ENCODE results near the gene PFDN5. TPM values are rescaled to one million over a fixed set of nuclear protein-coding genes. Genes with fewer than 3 reads are reported as not detected.

The PFDN5 gene
- total RNA-seq, 1 experiment from 2014 or later = 288 TPM

GRCh38 chr12:53252349-53252916 lies 42.9 kb upstream of the PFDN5 start:
- Histone ChIP-seq H3K27me3 (replicated peaks; ENCODE audit: insufficient read depth, low read depth, low read length, poor library complexity) (no peaks in the 10 kb centered on the region), H3K4me1 (ENCODE audit: insufficient read depth, low read length, poor library complexity, severe bottlenecking) (peaks cover 6% of the 10 kb centered on the region), H3K9me3 (ENCODE audit: low read depth, low read length, poor library complexity, severe bottlenecking) (no peaks in the 10 kb centered on the region), H3K36me3 (ENCODE audit: insufficient read depth, low read length, poor library complexity, severe bottlenecking) (no peaks in the 10 kb centered on the region), H3K4me3 (ENCODE audit: low read depth, low read length, poor library complexity, severe bottlenecking) (peak overlapping the region; percentile 82), H3K27ac (ENCODE audit: low read depth, low read length, poor library complexity, severe bottlenecking) (peak overlapping the region; percentile 68)
- ChIA-PET CTCF (no interaction called here), POLR2A (ENCODE audit: low non-redundant PET) (no interaction called here)
- TF ChIP-seq CTCF (conservative IDR thresholded peaks at IDR 0.05; ENCODE audit: low read depth, low read length) (no peak), EZH2 (IDR thresholded peaks at IDR 0.05; ENCODE audit: borderline replicate concordance, low read depth, low read length, poor library complexity, severe bottlenecking) (no peak)
- TSS peak; percentile 73 for BruUV-seq (replicated peaks)
- intact Hi-C loops (cut with micrococcal nuclease; ENCODE audit: unreplicated experiment) = no loop called here
- no peak for DNase-seq (ENCODE audit: low spot score)

DNA sequence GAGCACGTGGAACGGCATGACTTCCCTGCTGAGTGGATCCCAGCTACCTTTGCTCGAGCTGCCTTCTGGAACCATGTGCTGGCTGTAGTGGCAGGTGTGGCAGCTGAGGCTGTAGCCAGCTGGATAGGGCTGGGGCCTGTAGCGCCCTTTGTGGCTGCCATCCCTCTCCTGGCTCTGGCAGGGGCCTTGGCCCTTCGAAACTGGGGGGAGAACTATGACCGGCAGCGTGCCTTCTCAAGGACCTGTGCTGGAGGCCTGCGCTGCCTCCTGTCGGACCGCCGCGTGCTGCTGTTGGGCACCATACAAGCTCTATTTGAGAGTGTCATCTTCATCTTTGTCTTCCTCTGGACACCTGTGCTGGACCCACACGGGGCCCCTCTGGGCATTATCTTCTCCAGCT lies 42.0 kb upstream of the PFDN5 start:
- Histone ChIP-seq H3K27me3 (replicated peaks; ENCODE audit: insufficient read depth, low read depth, low read length, poor library complexity) (no peaks in the 10 kb centered on the region), H3K36me3 (ENCODE audit: insufficient read depth, low read length, poor library complexity, severe bottlenecking) (no peaks in the 10 kb centered on the region), H3K27ac (ENCODE audit: low read depth, low read length, poor library complexity, severe bottlenecking) (no peak overlapping the region), H3K4me3 (ENCODE audit: low read depth, low read length, poor library complexity, severe bottlenecking) (peak overlapping the region; percentile 82), H3K4me1 (ENCODE audit: insufficient read depth, low read length, poor library complexity, severe bottlenecking) (peaks cover 6% of the 10 kb centered on the region), H3K9me3 (ENCODE audit: low read depth, low read length, poor library complexity, severe bottlenecking) (no peaks in the 10 kb centered on the region)
- TF ChIP-seq EZH2 (IDR thresholded peaks at IDR 0.05; ENCODE audit: borderline replicate concordance, low read depth, low read length, poor library complexity, severe bottlenecking) (no peak), CTCF (conservative IDR thresholded peaks at IDR 0.05; ENCODE audit: low read depth, low read length) (no peak)
- no TSS peak for BruUV-seq (replicated peaks)
- intact Hi-C loops (cut with micrococcal nuclease; ENCODE audit: unreplicated experiment) = no loop called here
- no peak for DNase-seq (ENCODE audit: low spot score)
- ChIA-PET POLR2A (ENCODE audit: low non-redundant PET) (no interaction called here), CTCF (no interaction called here)

- intact Hi-C loops (cut with micrococcal nuclease; ENCODE audit: unreplicated experiment) = no loop called here
- no peak for DNase-seq (ENCODE audit: low spot score)
- TF ChIP-seq EZH2 (IDR thresholded peaks at IDR 0.05; ENCODE audit: borderline replicate concordance, low read depth, low read length, poor library complexity, severe bottlenecking) (no peak), CTCF (conservative IDR thresholded peaks at IDR 0.05; ENCODE audit: low read depth, low read length) (no peak)
- Histone ChIP-seq H3K9me3 (ENCODE audit: low read depth, low read length, poor library complexity, severe bottlenecking) (no peaks in the 10 kb centered on the region), H3K27me3 (replicated peaks; ENCODE audit: insufficient read depth, low read depth, low read length, poor library complexity) (no peaks in the 10 kb centered on the region), H3K27ac (ENCODE audit: low read depth, low read length, poor library complexity, severe bottlenecking) (no peak overlapping the region), H3K36me3 (ENCODE audit: insufficient read depth, low read length, poor library complexity, severe bottlenecking) (no peaks in the 10 kb centered on the region), H3K4me3 (ENCODE audit: low read depth, low read length, poor library complexity, severe bottlenecking) (no peak overlapping the region), H3K4me1 (ENCODE audit: insufficient read depth, low read length, poor library complexity, severe bottlenecking) (peaks cover 6% of the 10 kb centered on the region)
- CTCF ChIA-PET = no interaction called here
- no TSS peak for BruUV-seq (replicated peaks)
- POLR2A ChIA-PET (ENCODE audit: low non-redundant PET) = no interaction called here
These were observed 40.4 kb upstream of the PFDN5 start for GRCh38 chr12:53254816-53255545.
